Activated T-cell treated with anti-CD3 and anti-CD28 coated beads, Interleukin-2, amount 50 U/mL, for 72 hours (primary cell): ENCODE measurements around the gene DCHS2. TPM values are rescaled to one million over a fixed set of nuclear protein-coding genes. Genes with fewer than 3 reads are reported as not detected.
A peak's percentile ranks its signal among the peaks of the same experiment; 100 is the strongest.

Experiments
- ATAC-seq, 2 donors: fragments of 150-1000 bp; cut with Tn5 transposase; replicated peaks in 1 of 2; 2 replicates each; pipeline ENCODE4 v1.10.0; 2021; ENCODE audit warnings: moderate library complexity in 2 of 2, mild to moderate bottlenecking in 1 of 2
- DNase-seq, 2 donors: peaks; one replicate each; pipeline ENCODE4 v3.0.0; 2021 to 2022; ENCODE audit warnings: mixed read lengths in 1 of 2
- H3K27ac Mint-ChIP-seq: one replicate; pipeline ENCODE4 v1.8.0; 2022; ENCODE audit warnings: mild to moderate bottlenecking, moderate library complexity, mixed read lengths
- H3K27me3 Mint-ChIP-seq: one replicate; pipeline ENCODE4 v1.8.0; 2022; ENCODE audit warnings: low read depth, mixed read lengths
- H3K36me3 Mint-ChIP-seq, 2 donors: one replicate each; pipeline ENCODE4 v1.8.0; 2022; ENCODE audit warnings: mixed read lengths in 2 of 2, mild to moderate bottlenecking in 1 of 2; ENCODE audit not compliant: insufficient read depth in 2 of 2
- H3K4me1 Mint-ChIP-seq: one replicate; pipeline ENCODE4 v1.8.0; 2022; ENCODE audit warnings: low read depth, mixed read lengths
- H3K4me3 Mint-ChIP-seq, 2 donors: one replicate each; pipeline ENCODE4 v1.8.0; 2022; ENCODE audit warnings: mild to moderate bottlenecking in 2 of 2, mixed read lengths in 2 of 2, moderate library complexity in 2 of 2
- H3K9me3 Mint-ChIP-seq, 2 donors: one replicate each; pipeline ENCODE4 v1.8.0; 2022; ENCODE audit warnings: mixed read lengths in 2 of 2
- total RNA-seq, 2 donors: library from RNA; stranded (reverse); gene quantifications; one replicate each; pipeline ENCODE4 v1.2.3, GENCODE V29; 2022

The DCHS2 gene
- total RNA-seq, 2 donors from 2014 or later = not detected

- ATAC-seq (no peak), DNase-seq (no peak)
- Mint-ChIP-seq H3K27ac (no peak overlapping the region), H3K4me1 (no peaks in the 10 kb centered on the region), H3K4me3 (no peak overlapping the region), H3K27me3 (peaks cover 59% of the 10 kb centered on the region), H3K36me3 (no peaks in the 10 kb centered on the region), H3K9me3 (no peaks in the 10 kb centered on the region)
These were observed 14.7 kb upstream of the DCHS2 start for GRCh38 chr4:154506253-154506652.

GRCh38 chr4:154503598-154503997, 12.0 kb upstream of the DCHS2 start:
- no peak overlapping the region for H3K4me3 Mint-ChIP-seq
- no peaks in the 10 kb centered on the region for H3K36me3 Mint-ChIP-seq
- no peaks in the 10 kb centered on the region for H3K4me1 Mint-ChIP-seq
- no peaks in the 10 kb centered on the region for H3K9me3 Mint-ChIP-seq
- ATAC-seq (no peak), DNase-seq (no peak)
- peaks cover 50% of the 10 kb centered on the region for H3K27me3 Mint-ChIP-seq
- H3K27ac Mint-ChIP-seq = no peak overlapping the region

DNA sequence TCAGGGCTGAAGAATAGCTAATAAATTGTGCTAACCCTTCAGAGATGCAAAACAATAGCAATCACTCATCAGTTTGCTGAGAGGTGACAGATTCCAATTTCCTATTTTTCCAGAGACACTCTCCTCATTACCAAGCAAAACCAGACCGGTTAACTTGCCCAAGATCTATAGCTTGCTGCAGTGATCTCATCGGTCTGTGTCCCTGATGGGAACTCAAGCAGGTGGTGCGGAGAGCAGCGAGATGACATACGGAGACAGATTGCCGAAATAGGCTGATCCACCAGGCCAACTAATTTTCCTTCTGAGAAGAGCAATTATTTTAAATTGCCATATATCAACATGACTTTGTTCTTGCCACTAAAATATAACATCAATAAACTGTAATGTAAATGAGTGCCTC, 10.5 kb upstream of the DCHS2 start:
- Mint-ChIP-seq H3K27ac (no peak overlapping the region), H3K4me1 (no peaks in the 10 kb centered on the region), H3K4me3 (no peak overlapping the region), H3K36me3 (no peaks in the 10 kb centered on the region), H3K27me3 (peaks cover 53% of the 10 kb centered on the region), H3K9me3 (no peaks in the 10 kb centered on the region)
- ATAC-seq (no peak), DNase-seq (no peak)

DNA sequence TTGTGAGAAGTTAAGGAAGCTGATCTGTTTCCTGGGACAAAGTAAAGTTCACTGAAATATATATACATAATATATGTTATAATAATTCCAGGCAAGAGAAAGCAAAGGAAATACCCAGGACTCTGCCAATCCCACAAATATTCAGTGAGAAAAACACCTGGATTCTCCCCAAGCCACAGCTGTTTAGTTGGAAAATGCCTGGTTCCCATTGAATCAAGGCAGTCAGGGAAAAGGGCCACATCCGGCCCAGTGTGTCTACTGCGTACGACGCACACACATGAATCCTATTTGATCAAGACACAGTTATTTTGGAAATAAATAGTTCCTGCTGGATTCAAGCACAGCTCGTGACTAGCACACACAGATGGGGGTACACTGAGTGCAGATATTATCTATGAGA, 6.3 kb upstream of the DCHS2 start:
- ATAC-seq = no peak
- DNase-seq = no peak
- Mint-ChIP-seq H3K27ac (no peak overlapping the region), H3K9me3 (no peaks in the 10 kb centered on the region), H3K36me3 (no peaks in the 10 kb centered on the region), H3K4me1 (no peaks in the 10 kb centered on the region), H3K4me3 (no peak overlapping the region), H3K27me3 (peaks cover 48% of the 10 kb centered on the region)

DNA sequence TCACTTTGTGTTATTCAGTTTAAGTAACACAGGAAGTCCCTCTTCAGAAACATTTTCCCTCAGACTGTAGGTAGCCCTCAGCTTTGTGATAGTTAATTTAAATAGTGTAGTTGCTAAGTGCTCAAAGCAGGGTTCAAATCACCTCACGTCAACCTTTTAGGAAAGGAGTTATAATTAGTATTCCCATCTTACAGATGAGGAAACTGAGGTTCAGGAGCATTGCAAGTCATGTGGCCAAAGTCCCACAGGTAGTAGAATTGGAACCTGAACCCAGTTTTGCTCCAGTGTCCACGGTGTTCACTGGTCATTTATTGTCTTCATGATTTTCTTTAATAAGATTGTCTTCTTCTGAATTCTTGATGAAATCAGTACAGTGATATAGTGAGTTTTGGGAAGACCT, 4.3 kb upstream of the DCHS2 start:
- ATAC-seq (no peak), DNase-seq (no peak)
- Mint-ChIP-seq H3K36me3 (peaks cover 0 to 2% of the 10 kb centered on the region in 2 donors), H3K27me3 (peaks cover 59% of the 10 kb centered on the region), H3K4me1 (peaks cover 11% of the 10 kb centered on the region), H3K9me3 (no peaks in the 10 kb centered on the region), H3K4me3 (no peak overlapping the region), H3K27ac (no peak overlapping the region)

- Mint-ChIP-seq H3K27ac (no peak overlapping the region), H3K4me1 (peaks cover 17% of the 10 kb centered on the region)
- no peak for DNase-seq
These were observed 689 bp upstream of the DCHS2 start for GRCh38 chr4:154492288-154492687.

GRCh38 chr4:154490583-154491340, 837 bp downstream of the DCHS2 start:
- ATAC-seq (peak; percentile 75 to 77), DNase-seq (peak; percentile 35 to 39)
- Mint-ChIP-seq H3K9me3 (no peaks in the 10 kb centered on the region), H3K27me3 (peaks cover 63% of the 10 kb centered on the region), H3K36me3 (peaks cover 0 to 2% of the 10 kb centered on the region in 2 donors), H3K27ac (no peak overlapping the region), H3K4me3 (peak overlapping the region; percentile 84 to 86), H3K4me1 (peaks cover 17% of the 10 kb centered on the region)

More at GRCh38 chr4:154492288-154492687, 689 bp upstream of the DCHS2 start:
- ATAC-seq = no peak
- H3K9me3 Mint-ChIP-seq = no peaks in the 10 kb centered on the region
- H3K4me3 Mint-ChIP-seq = peak overlapping the region; percentile 84 to 86
- peaks cover 72% of the 10 kb centered on the region for H3K27me3 Mint-ChIP-seq
- H3K36me3 Mint-ChIP-seq = peaks cover 0 to 2% of the 10 kb centered on the region in 2 donors

DNA sequence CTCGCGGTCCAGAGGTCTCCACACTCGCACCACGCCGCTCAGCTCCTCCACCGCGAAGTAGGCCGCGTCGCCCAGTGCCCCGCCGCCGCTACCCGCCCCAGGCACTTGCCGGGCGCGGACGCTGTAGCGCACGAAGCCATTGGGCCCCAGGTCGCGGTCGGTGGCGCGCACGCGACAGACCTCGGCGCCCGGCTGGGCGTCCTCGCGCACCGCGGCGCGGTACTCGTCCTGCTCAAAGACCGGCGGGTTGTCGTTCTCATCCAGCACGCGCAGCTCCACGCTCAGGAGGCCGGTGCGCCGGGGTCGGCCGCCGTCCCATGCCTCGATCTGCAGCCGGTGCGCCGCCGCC, 1.4 kb downstream of the DCHS2 start:
- peaks cover 0 to 2% of the 10 kb centered on the region in 2 donors for H3K36me3 Mint-ChIP-seq
- peaks cover 17% of the 10 kb centered on the region for H3K4me1 Mint-ChIP-seq
- ATAC-seq (peak; percentile 3 to 12), DNase-seq (peak in 1 of 2 donors; percentile 5)
- peaks cover 62% of the 10 kb centered on the region for H3K27me3 Mint-ChIP-seq
- H3K9me3 Mint-ChIP-seq = no peaks in the 10 kb centered on the region
- no peak overlapping the region for H3K27ac Mint-ChIP-seq
- peak overlapping the region; percentile 84 to 86 for H3K4me3 Mint-ChIP-seq

DNA sequence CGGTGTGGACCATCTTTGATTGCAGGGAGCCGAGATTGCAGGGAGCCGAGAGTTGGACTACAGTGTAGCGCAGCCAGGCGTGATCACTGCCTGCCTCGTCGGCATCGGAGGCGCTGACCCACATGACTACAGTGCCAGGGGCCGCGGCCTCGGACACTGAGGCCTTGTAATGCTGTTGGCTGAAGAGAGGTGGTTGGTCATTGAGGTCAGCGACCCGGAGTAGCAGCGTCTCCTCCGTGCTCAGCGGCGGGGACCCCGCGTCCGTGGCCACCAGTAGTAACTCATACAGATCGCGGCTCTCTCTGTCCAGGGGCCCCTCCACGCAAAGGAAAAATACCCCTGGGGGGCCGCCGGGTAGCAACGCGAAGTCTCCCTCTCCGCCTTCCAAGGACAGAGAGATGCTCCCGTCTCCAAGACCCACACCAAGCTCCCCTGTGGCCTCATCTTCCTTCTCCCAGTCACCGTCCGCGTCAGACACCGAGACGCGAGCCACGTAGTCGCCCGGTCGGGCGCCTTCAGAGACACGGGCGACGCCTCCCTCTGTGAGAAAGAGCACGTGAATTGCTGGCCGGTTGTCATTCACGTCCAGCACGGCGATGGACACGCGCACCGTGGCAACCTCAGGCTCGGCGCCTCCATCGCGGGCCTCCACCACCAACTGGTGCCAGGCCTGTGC, 1.9 kb downstream of the DCHS2 start:
- Mint-ChIP-seq H3K4me1 (peaks cover 17% of the 10 kb centered on the region), H3K4me3 (peak overlapping the region in 1 of 2 donors; percentile 86), H3K9me3 (no peaks in the 10 kb centered on the region), H3K27me3 (peaks cover 62% of the 10 kb centered on the region), H3K36me3 (peaks cover 0 to 2% of the 10 kb centered on the region in 2 donors), H3K27ac (no peak overlapping the region)
- no peak for DNase-seq
- no peak for ATAC-seq

DNA sequence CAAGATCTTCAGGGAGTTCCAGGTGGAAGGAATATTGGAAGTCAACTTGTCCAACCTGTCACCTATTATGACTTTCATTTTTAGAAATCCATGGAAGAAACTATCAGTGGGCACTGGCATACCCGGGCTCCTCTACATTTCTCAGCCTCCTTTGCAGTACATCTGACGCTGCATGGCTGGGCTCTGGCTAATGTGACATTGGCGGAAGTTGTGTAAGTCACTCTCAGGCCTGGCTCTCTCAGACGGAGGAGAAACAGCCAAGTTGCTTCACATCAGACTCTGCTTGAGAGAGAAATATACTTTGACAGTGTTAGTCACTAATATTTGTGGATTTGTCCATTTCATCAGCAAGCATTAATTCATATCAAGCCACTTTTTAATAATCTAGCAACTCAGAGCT, 4.5 kb downstream of the DCHS2 start:
- H3K4me1 Mint-ChIP-seq = peaks cover 12% of the 10 kb centered on the region
- no peaks in the 10 kb centered on the region for H3K9me3 Mint-ChIP-seq
- no peak overlapping the region for H3K4me3 Mint-ChIP-seq
- ATAC-seq (no peak), DNase-seq (no peak)
- H3K27ac Mint-ChIP-seq = no peak overlapping the region
- H3K36me3 Mint-ChIP-seq = peaks cover 0 to 2% of the 10 kb centered on the region in 2 donors
- H3K27me3 Mint-ChIP-seq = peaks cover 39% of the 10 kb centered on the region

DNA sequence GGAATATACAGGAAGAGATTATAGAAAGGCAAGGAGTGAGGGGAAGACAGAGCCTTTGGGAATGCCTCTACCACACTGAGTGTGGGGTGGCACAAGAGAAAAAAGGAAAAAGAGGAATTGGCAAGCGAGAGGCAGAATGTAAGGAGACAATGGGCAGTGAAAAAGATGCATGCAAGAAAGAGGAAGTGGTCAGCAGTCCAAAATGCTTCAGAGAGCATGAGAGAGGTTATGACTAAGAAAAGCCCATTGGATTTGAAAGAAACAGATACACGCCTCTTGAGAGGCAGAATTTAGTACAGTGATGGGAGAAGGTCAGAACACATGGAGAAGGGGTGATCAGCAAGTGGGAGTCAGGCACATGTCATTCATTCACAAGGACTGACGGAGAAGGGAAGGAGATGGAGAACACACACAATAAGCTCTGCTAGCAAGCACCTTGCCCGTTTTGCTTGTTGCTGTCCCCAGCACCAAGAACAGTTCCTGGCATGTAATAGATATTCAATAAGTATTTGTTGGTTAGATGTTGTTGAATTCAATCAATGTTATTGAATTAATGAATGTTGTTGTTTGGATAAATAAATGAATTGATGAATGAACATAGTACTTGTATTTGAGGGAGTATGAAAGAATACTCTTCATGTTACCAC, 6.3 kb downstream of the DCHS2 start:
- no peak for DNase-seq
- Mint-ChIP-seq H3K36me3 (no peaks in the 10 kb centered on the region), H3K27ac (no peak overlapping the region), H3K27me3 (peaks cover 24% of the 10 kb centered on the region), H3K4me1 (no peaks in the 10 kb centered on the region), H3K9me3 (no peaks in the 10 kb centered on the region), H3K4me3 (no peak overlapping the region)
- ATAC-seq = no peak

DNA sequence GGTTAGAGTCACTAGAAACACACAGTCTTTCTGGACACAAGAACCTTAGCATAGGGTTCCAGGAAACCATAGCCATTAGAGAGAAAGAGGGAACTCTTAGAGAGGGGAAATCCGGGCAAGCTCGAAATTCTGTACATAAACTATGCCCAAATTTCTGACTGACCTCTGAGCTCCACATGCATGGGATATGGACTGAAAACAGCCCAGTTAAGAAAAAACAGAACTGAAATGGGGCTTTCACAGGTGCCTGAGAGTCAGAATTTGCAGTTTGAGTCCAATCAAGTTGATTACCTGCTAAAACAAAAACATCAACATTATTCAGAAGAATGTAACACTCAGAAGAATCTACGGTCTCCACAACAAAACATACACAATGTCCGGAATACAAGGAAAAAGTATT, 13.1 kb downstream of the DCHS2 start:
- no peaks in the 10 kb centered on the region for H3K4me1 Mint-ChIP-seq
- H3K27ac Mint-ChIP-seq = no peak overlapping the region
- no peaks in the 10 kb centered on the region for H3K9me3 Mint-ChIP-seq
- no peak for DNase-seq
- peaks cover 11% of the 10 kb centered on the region for H3K27me3 Mint-ChIP-seq
- ATAC-seq = no peak
- H3K36me3 Mint-ChIP-seq = no peaks in the 10 kb centered on the region
- H3K4me3 Mint-ChIP-seq = no peak overlapping the region

DNA sequence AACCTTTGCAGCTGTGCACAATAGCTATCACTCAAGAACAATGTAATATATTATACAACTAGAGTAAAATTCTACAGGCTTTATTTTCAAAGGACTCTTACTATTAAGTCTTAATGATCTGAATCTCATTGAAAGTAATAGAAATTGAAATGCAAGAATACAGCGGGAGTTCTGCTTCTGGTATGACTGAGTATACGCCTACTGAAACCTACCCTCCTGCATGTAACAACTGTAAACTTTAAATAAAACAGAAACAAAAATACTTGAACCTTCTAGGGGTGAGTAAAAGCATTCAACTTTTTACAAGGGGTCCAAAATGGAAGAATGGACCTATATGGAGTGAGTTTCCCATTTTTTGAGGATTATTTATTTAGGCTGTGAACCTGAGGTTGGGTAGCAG, 13.5 kb downstream of the DCHS2 start:
- ATAC-seq = no peak
- Mint-ChIP-seq H3K36me3 (no peaks in the 10 kb centered on the region), H3K9me3 (no peaks in the 10 kb centered on the region)

More for the DNA sequence above, 13.5 kb downstream of the DCHS2 start:
- H3K27me3 Mint-ChIP-seq = peaks cover 11% of the 10 kb centered on the region
- DNase-seq = no peak
- H3K4me1 Mint-ChIP-seq = no peaks in the 10 kb centered on the region
- H3K27ac Mint-ChIP-seq = no peak overlapping the region
- H3K4me3 Mint-ChIP-seq = no peak overlapping the region
